K562 (cell line): ENCODE data around the gene CYP11A1. TPM values are rescaled to one million over a fixed set of nuclear protein-coding genes. Genes with fewer than 3 reads are reported as not detected.

Source experiments
- ARHGAP35 ChIP-seq: fragments of 450-650 bp; IDR thresholded peaks from 2 replicates; pipeline ENCODE4 v1.6.1; 2018; ENCODE audit not compliant: partially characterized antibody
- ATF1 ChIP-seq, 2 experiments: fragments of 450-650 bp in 1 of 2; IDR thresholded peaks; 2 replicates each; pipeline ENCODE4 v1.6.1; 2016; ENCODE audit warnings: missing compliant biosample characterization in 1 of 2, missing genetic modification characterization in 1 of 2
- CBFA2T2 ChIP-seq: fragments of 450-650 bp; conservative IDR thresholded peaks from 2 replicates; pipeline ENCODE4 v1.6.1; 2017; ENCODE audit warnings: mild to moderate bottlenecking
- CBFB ChIP-seq: sonication (generic); formaldehyde crosslinking; IDR thresholded peaks from 2 replicates; pipeline ENCODE4 v1.4.0; 2020; ENCODE audit warnings: mild to moderate bottlenecking, missing genetic modification reagents
- CHD2 ChIP-seq: IDR thresholded peaks from 2 replicates; pipeline ENCODE4 v1.6.1; 2011; ENCODE audit warnings: low read depth, low read length
- CXXC5 ChIP-seq: fragments of 250-450 bp; sonication (Bioruptor Pico); IDR thresholded peaks from 2 replicates; pipeline ENCODE4 v1.8.0; 2022; ENCODE audit warnings: inconsistent platforms, mild to moderate bottlenecking, moderate library complexity
- ELF2 ChIP-seq: fragments of 250-450 bp; sonication (Bioruptor Pico); IDR thresholded peaks from 2 replicates; pipeline ENCODE4 v1.5.0; 2021; ENCODE audit warnings: mild to moderate bottlenecking
- FIP1L1 ChIP-seq: fragments of 200-400 bp; formaldehyde crosslinking; IDR thresholded peaks from 2 replicates; pipeline ENCODE4 v1.6.1; 2018; ENCODE audit warnings: mild to moderate bottlenecking, low read depth, low read length; ENCODE audit not compliant: poor library complexity, severe bottlenecking
- GATAD2A ChIP-seq: fragments of 450-650 bp; IDR thresholded peaks from 2 replicates; pipeline ENCODE4 v1.6.1; 2017
- GTF2A2 ChIP-seq: IDR thresholded peaks from 2 replicates; pipeline ENCODE4 v1.6.1; 2016; ENCODE audit warnings: mild to moderate bottlenecking, missing genetic modification characterization, missing compliant biosample characterization
- HOXB6 ChIP-seq: fragments of 250-450 bp; sonication (Bioruptor Pico); IDR thresholded peaks from 2 replicates; pipeline ENCODE4 v1.5.1; 2022; ENCODE audit warnings: mild to moderate bottlenecking, borderline replicate concordance
- MAX ChIP-seq: sonication (generic); formaldehyde crosslinking; IDR thresholded peaks from 2 replicates; pipeline ENCODE4 v1.9.0; 2022; ENCODE audit warnings: mild to moderate bottlenecking, missing genetic modification reagents
- MCM3 ChIP-seq: fragments of 450-650 bp; IDR thresholded peaks from 2 replicates; pipeline ENCODE4 v1.6.1; 2016
- PRPF4 ChIP-seq: fragments of 200-400 bp; formaldehyde crosslinking; IDR thresholded peaks from one replicate; pipeline ENCODE4 v1.6.1; 2017; ENCODE audit warnings: low read length, low read depth, mild to moderate bottlenecking; ENCODE audit not compliant: insufficient read depth, poor library complexity, severe bottlenecking
- RBFOX2 ChIP-seq: fragments of 200-400 bp; formaldehyde crosslinking; IDR thresholded peaks from 2 replicates; pipeline ENCODE4 v1.6.1; 2017; ENCODE audit warnings: low read depth, mild to moderate bottlenecking, low read length, moderate library complexity
- ZNF121 ChIP-seq: sonication (generic); formaldehyde crosslinking; conservative IDR thresholded peaks from 2 replicates; pipeline ENCODE4 v1.8.0; 2022; ENCODE audit warnings: missing genetic modification reagents
- ZNF445 ChIP-seq: fragments of 250-450 bp; sonication (Bioruptor Pico); IDR thresholded peaks from 2 replicates; pipeline ENCODE4 v1.4.0; 2020; ENCODE audit warnings: low read depth, mild to moderate bottlenecking, moderate library complexity
- polyA plus RNA-seq, 8 experiments: library from polyadenylated mRNA; depleted of rRNA in 4 of 8; stranded (reverse) in 5 of 8; unstranded in 3 of 8; fragments of >200 nt; fragmentation: Nextera tagmentation in 2 of 8; fragmentation: Illumina TruSeq in 1 of 8; extraction: Ambion mirVana in 2 of 8; extraction: Trizol in 1 of 8; gene quantifications; 2 replicates each; pipeline versions ENCODE4 v1.2.1 to v1.2.3, GENCODE V29; 2011 to 2014; ENCODE audit warnings: inconsistent platforms in 1 of 8, missing spikeins in 1 of 8
- total RNA-seq, 7 experiments: library from RNA; depleted of rRNA in 6 of 7; stranded (reverse); fragments of >200 nt in 6 of 7; fragmentation: Illumina TruSeq in 2 of 7; extraction: Trizol in 2 of 7; gene quantifications; 2 replicates each; pipeline versions ENCODE4 v1.2.1 to v1.2.3, GENCODE V29; 2011 to 2021; ENCODE audit warnings: low replicate concordance in 1 of 7
- TF ChIP-seq, protein P1 (sequence below): fragments of 450-650 bp; IDR thresholded peaks from 2 replicates; pipeline ENCODE4 v1.6.1; 2016; ENCODE audit warnings: mild to moderate bottlenecking, moderate library complexity

CYP11A1 gene
- total and polyA plus RNA-seq, 9 of the 15 experiments (the other 6 are each of a cell fraction or from before 2014, with no cell fraction given) = 0.06 to 0.24 (median 0.10) TPM; not detected in 4

GRCh38 chr15:74291101-74292071, 76.1 kb downstream of the CYP11A1 start (continued):
- TF ChIP-seq HOXB6 (CRISPR knock-in tag) = no peak
- TF ChIP-seq GATAD2A = no peak
- peak; percentile 57 for TF ChIP-seq CXXC5 (CRISPR knock-in tag)
- no peak for TF ChIP-seq PRPF4
- TF ChIP-seq CBFB (CRISPR knock-in tag) = no peak
- no peak for TF ChIP-seq FIP1L1
- TF ChIP-seq CHD2 = no peak
- TF ChIP-seq, protein P1, sequence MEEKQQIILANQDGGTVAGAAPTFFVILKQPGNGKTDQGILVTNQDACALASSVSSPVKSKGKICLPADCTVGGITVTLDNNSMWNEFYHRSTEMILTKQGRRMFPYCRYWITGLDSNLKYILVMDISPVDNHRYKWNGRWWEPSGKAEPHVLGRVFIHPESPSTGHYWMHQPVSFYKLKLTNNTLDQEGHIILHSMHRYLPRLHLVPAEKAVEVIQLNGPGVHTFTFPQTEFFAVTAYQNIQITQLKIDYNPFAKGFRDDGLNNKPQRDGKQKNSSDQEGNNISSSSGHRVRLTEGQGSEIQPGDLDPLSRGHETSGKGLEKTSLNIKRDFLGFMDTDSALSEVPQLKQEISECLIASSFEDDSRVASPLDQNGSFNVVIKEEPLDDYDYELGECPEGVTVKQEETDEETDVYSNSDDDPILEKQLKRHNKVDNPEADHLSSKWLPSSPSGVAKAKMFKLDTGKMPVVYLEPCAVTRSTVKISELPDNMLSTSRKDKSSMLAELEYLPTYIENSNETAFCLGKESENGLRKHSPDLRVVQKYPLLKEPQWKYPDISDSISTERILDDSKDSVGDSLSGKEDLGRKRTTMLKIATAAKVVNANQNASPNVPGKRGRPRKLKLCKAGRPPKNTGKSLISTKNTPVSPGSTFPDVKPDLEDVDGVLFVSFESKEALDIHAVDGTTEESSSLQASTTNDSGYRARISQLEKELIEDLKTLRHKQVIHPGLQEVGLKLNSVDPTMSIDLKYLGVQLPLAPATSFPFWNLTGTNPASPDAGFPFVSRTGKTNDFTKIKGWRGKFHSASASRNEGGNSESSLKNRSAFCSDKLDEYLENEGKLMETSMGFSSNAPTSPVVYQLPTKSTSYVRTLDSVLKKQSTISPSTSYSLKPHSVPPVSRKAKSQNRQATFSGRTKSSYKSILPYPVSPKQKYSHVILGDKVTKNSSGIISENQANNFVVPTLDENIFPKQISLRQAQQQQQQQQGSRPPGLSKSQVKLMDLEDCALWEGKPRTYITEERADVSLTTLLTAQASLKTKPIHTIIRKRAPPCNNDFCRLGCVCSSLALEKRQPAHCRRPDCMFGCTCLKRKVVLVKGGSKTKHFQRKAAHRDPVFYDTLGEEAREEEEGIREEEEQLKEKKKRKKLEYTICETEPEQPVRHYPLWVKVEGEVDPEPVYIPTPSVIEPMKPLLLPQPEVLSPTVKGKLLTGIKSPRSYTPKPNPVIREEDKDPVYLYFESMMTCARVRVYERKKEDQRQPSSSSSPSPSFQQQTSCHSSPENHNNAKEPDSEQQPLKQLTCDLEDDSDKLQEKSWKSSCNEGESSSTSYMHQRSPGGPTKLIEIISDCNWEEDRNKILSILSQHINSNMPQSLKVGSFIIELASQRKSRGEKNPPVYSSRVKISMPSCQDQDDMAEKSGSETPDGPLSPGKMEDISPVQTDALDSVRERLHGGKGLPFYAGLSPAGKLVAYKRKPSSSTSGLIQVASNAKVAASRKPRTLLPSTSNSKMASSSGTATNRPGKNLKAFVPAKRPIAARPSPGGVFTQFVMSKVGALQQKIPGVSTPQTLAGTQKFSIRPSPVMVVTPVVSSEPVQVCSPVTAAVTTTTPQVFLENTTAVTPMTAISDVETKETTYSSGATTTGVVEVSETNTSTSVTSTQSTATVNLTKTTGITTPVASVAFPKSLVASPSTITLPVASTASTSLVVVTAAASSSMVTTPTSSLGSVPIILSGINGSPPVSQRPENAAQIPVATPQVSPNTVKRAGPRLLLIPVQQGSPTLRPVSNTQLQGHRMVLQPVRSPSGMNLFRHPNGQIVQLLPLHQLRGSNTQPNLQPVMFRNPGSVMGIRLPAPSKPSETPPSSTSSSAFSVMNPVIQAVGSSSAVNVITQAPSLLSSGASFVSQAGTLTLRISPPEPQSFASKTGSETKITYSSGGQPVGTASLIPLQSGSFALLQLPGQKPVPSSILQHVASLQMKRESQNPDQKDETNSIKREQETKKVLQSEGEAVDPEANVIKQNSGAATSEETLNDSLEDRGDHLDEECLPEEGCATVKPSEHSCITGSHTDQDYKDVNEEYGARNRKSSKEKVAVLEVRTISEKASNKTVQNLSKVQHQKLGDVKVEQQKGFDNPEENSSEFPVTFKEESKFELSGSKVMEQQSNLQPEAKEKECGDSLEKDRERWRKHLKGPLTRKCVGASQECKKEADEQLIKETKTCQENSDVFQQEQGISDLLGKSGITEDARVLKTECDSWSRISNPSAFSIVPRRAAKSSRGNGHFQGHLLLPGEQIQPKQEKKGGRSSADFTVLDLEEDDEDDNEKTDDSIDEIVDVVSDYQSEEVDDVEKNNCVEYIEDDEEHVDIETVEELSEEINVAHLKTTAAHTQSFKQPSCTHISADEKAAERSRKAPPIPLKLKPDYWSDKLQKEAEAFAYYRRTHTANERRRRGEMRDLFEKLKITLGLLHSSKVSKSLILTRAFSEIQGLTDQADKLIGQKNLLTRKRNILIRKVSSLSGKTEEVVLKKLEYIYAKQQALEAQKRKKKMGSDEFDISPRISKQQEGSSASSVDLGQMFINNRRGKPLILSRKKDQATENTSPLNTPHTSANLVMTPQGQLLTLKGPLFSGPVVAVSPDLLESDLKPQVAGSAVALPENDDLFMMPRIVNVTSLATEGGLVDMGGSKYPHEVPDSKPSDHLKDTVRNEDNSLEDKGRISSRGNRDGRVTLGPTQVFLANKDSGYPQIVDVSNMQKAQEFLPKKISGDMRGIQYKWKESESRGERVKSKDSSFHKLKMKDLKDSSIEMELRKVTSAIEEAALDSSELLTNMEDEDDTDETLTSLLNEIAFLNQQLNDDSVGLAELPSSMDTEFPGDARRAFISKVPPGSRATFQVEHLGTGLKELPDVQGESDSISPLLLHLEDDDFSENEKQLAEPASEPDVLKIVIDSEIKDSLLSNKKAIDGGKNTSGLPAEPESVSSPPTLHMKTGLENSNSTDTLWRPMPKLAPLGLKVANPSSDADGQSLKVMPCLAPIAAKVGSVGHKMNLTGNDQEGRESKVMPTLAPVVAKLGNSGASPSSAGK = no peak
- no peak for TF ChIP-seq ELF2
- no peak for TF ChIP-seq ATF1 (CRISPR knock-in tag; IDR thresholded peaks at IDR 0.05)
- peak; percentile 62 for TF ChIP-seq ATF1 (tag; IDR thresholded peaks at IDR 0.05)
- no peak for TF ChIP-seq ZNF121 (CRISPR knock-in tag)
- TF ChIP-seq MAX (CRISPR knock-in tag) = peak; percentile 89
- TF ChIP-seq RBFOX2 = peak; percentile 45
- no peak for TF ChIP-seq ARHGAP35
- TF ChIP-seq CBFA2T2 = peak; percentile 70
- TF ChIP-seq GTF2A2 = no peak
- TF ChIP-seq MCM3 = no peak
- no peak for TF ChIP-seq ZNF445 (CRISPR knock-in tag)
